Colonic mucosa (tissue), 4 donors: ENCODE results near the gene LPCAT3. TPM values are rescaled to one million over a fixed set of nuclear protein-coding genes. Genes with fewer than 3 reads are reported as not detected.

Source experiments
- DNase-seq: peaks from one replicate; pipeline ENCODE4 v3.0.0-alpha.2; 2020
- H3K27ac ChIP-seq: fragments of 200-600 bp; one replicate; pipeline ENCODE4 v1.8.0; 2021
- H3K27me3 ChIP-seq: fragments of 200-600 bp; one replicate; pipeline ENCODE4 v1.8.0; 2021
- H3K36me3 ChIP-seq: fragments of 200-600 bp; one replicate; pipeline ENCODE4 v1.8.0; 2021
- H3K4me1 ChIP-seq: fragments of 200-600 bp; one replicate; pipeline ENCODE4 v1.8.0; 2021; ENCODE audit warnings: mild to moderate bottlenecking
- H3K4me3 ChIP-seq: fragments of 200-600 bp; one replicate; pipeline ENCODE4 v1.8.0; 2021
- H3K9ac ChIP-seq, 2 donors: one replicate each; pipeline ENCODE4 v1.7.0; 2013; ENCODE audit warnings: control low read depth in 2 of 2, low read depth in 2 of 2, low read length in 2 of 2
- H3K9me3 ChIP-seq: fragments of 200-600 bp; one replicate; pipeline ENCODE4 v1.8.0; 2021
- CTCF ChIP-seq: fragments of 200-600 bp; IDR thresholded peaks from one replicate; pipeline ENCODE4 v1.8.0; 2022; ENCODE audit warnings: antibody characterized with exemption, mild to moderate bottlenecking
- intact Hi-C: fragments of 100-400 bp; cut with DNase I; formaldehyde crosslinking; loops from one replicate; pipeline ENCODE4 v1.14.1; 2022
- total RNA-seq, 2 donors: library from RNA; stranded (reverse); fragmentation: NEBNext Ultra II Directional in 1 of 2; extraction: Animal tissue kit (Norgen Biotek cat#: 25700) in 1 of 2; gene quantifications; one replicate each; pipeline ENCODE4 v1.2.1, GENCODE V29; 2021
- donor health status: healthy.
- donor health status: DM: no; HTN: no; CAD: no.
- donor health status: DM: no; HTN: no; CAD: no.

The LPCAT3 gene
- total RNA-seq, 2 donors from 2014 or later = 71.8 to 77.9 TPM

DNA sequence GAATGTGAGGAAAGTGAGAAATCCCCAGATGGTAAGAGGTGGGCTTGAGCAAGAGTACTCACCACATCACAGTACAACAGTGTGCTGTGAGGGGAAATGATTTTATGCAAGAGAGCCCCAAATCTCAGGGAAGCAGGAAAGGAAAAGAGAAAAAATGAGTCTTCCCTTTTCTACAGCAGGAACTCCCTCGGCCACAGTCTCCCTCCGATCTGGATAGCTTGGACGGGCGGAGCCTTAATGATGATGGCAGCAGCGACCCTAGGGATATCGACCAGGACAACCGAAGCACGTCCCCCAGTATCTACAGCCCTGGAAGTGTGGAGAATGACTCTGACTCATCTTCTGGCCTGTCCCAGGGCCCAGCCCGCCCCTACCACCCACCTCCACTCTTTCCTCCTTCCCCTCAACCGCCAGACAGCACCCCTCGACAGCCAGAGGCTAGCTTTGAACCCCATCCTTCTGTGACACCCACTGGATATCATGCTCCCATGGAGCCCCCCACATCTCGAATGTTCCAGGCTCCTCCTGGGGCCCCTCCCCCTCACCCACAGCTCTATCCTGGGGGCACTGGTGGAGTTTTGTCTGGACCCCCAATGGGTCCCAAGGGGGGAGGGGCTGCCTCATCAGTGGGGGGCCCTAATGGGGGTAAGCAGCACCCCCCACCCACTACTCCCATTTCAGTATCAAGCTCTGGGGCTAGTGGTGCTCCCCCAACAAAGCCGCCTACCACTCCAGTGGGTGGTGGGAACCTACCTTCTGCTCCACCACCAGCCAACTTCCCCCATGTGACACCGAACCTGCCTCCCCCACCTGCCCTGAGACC lies 82.7 kb downstream of the LPCAT3 start:
- Histone ChIP-seq H3K27me3 (no peaks in the 10 kb centered on the region), H3K4me3 (no peak overlapping the region), H3K36me3 (no peaks in the 10 kb centered on the region), H3K27ac (peak overlapping the region; percentile 3), H3K9me3 (no peaks in the 10 kb centered on the region), H3K9ac (no peak overlapping the region), H3K4me1 (peaks cover 9% of the 10 kb centered on the region)
- no peak for DNase-seq
- intact Hi-C loops = no loop called here
- TF ChIP-seq CTCF = no peak

- Histone ChIP-seq H3K27me3 (no peaks in the 10 kb centered on the region), H3K36me3 (no peaks in the 10 kb centered on the region), H3K9me3 (no peaks in the 10 kb centered on the region), H3K27ac (peak overlapping the region; percentile 57), H3K4me1 (peaks cover 9% of the 10 kb centered on the region), H3K9ac (peak overlapping the region in 1 of 2 donors; percentile 38), H3K4me3 (no peak overlapping the region)
- TF ChIP-seq CTCF = no peak
- intact Hi-C loops = no loop called here
- peak; percentile 68 for DNase-seq
Measured at GRCh38 chr12:6934110-6934509, 84.2 kb downstream of the LPCAT3 start.

GRCh38 chr12:6932766-6933165 lies 85.5 kb downstream of the LPCAT3 start:
- DNase-seq = no peak
- Histone ChIP-seq H3K9me3 (no peaks in the 10 kb centered on the region), H3K4me1 (peaks cover 9% of the 10 kb centered on the region), H3K36me3 (no peaks in the 10 kb centered on the region), H3K9ac (no peak overlapping the region), H3K4me3 (no peak overlapping the region), H3K27me3 (no peaks in the 10 kb centered on the region), H3K27ac (no peak overlapping the region)
- no peak for TF ChIP-seq CTCF
- intact Hi-C loops = no loop called here

- Histone ChIP-seq H3K36me3 (no peaks in the 10 kb centered on the region), H3K27me3 (no peaks in the 10 kb centered on the region), H3K4me3 (peak overlapping the region; percentile 74), H3K9ac (peak overlapping the region; percentile 84 to 97), H3K4me1 (peaks cover 18% of the 10 kb centered on the region), H3K9me3 (no peaks in the 10 kb centered on the region), H3K27ac (peak overlapping the region; percentile 81)
- DNase-seq = no peak
- intact Hi-C loops = no loop called here
- no peak for TF ChIP-seq CTCF
Measured at GRCh38 chr12:6929466-6930452, 88.5 kb downstream of the LPCAT3 start.

DNA sequence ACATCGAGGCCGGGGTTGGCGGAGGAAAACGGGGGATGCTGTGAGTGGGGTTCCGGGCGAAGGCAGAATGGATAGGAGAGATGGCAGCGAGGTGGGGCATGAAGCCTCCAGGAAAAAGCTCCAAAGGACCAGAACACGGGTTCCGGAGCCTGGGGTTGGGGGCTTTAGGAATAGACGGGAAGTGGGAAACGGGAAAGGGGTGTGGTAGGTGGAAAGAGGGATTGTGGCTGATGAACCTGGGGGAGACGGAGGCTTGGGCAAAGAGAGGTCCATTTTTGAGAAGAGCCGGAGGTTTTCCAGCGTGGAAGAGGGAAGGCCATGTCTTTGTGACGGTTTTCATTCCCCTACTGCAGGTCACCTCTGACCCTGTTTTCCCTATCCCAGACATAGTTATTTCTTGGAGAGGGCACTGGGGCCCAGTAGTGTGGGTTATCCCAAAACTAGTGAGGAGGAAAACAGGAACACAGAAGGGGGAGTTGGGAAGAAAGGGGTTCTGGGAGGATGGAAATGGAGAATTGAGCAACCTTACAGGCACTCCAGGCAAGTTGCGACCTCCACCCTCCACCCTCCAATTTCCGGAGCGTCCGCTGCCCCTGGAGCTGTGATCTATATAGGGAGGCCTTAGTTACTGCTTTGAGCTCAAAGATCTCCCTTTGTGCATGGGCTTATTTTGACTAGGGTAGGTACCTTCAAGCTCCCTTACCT lies 89.4 kb downstream of the LPCAT3 start:
- Histone ChIP-seq H3K36me3 (no peaks in the 10 kb centered on the region), H3K27me3 (no peaks in the 10 kb centered on the region), H3K4me3 (peak overlapping the region; percentile 74), H3K9ac (peak overlapping the region; percentile 84 to 97), H3K4me1 (peaks cover 18% of the 10 kb centered on the region), H3K9me3 (no peaks in the 10 kb centered on the region), H3K27ac (peak overlapping the region; percentile 81)
- intact Hi-C loops = no loop called here
- no peak for DNase-seq
- no peak for TF ChIP-seq CTCF
